ENCODE data around the gene ZNF579. TPM values are rescaled to one million over a fixed set of nuclear protein-coding genes. Genes with fewer than 3 reads are reported as not detected.

ZNF579 gene
- total RNA-seq, 4 donors from 2014 or later = 4.2 to 5.1 (median 4.6) TPM

DNA sequence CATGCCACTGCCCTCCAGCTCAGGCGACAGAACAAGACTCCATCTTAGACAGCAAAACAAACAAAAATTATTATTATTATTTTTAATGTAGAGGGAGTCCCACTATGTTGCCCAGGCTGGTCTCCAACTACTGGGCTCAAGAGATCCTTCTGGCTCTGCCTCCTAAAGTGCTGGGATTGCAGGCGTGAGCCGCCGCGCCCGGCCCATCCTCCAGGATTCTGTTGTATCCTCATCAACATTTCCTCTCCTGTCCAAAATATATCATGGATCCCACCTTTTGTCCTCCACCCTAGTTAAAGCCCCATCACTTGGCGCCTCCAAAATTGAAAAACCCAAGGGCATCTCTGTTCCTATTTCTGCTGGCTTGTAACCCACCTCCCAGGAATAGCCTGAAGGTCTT, 42.5 kb upstream of the ZNF579 start:
- TF ChIP-seq POLR2A (IDR thresholded peaks at IDR 0.05) = no peak
- TF ChIP-seq, protein P1, sequence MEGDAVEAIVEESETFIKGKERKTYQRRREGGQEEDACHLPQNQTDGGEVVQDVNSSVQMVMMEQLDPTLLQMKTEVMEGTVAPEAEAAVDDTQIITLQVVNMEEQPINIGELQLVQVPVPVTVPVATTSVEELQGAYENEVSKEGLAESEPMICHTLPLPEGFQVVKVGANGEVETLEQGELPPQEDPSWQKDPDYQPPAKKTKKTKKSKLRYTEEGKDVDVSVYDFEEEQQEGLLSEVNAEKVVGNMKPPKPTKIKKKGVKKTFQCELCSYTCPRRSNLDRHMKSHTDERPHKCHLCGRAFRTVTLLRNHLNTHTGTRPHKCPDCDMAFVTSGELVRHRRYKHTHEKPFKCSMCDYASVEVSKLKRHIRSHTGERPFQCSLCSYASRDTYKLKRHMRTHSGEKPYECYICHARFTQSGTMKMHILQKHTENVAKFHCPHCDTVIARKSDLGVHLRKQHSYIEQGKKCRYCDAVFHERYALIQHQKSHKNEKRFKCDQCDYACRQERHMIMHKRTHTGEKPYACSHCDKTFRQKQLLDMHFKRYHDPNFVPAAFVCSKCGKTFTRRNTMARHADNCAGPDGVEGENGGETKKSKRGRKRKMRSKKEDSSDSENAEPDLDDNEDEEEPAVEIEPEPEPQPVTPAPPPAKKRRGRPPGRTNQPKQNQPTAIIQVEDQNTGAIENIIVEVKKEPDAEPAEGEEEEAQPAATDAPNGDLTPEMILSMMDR (IDR thresholded peaks at IDR 0.05) = no peak
- 89 to 91% methylated on average over 7 of the region's 7 CpGs for WGBS, 2 donors
- no peak for DNase-seq (ENCODE audit: low spot score in 2 of 2)
- no peak overlapping the region for H3K4me3 ChIP-seq (ENCODE audit: low read depth, poor library complexity, severe bottlenecking)
- intact Hi-C loops (cut with DNase I; ENCODE audit: low total_unique reads) = no loop called here

GRCh38 chr19:55622242-55622969, 41.8 kb upstream of the ZNF579 start:
- WGBS, 2 donors = 92 to 94% methylated on average over 32 to 40 of the region's 40 CpGs
- no peak for DNase-seq (ENCODE audit: low spot score in 2 of 2)
- TF ChIP-seq, protein P1 (IDR thresholded peaks at IDR 0.05) = no peak
- TF ChIP-seq POLR2A (IDR thresholded peaks at IDR 0.05) = no peak
- H3K4me3 ChIP-seq (ENCODE audit: low read depth, poor library complexity, severe bottlenecking) = no peak overlapping the region
- intact Hi-C loops (cut with DNase I; ENCODE audit: low total_unique reads) = no loop called here

- TF ChIP-seq POLR2A (IDR thresholded peaks at IDR 0.05) = no peak
- TF ChIP-seq, protein P1 (IDR thresholded peaks at IDR 0.05) = no peak
- H3K4me3 ChIP-seq (ENCODE audit: low read depth, poor library complexity, severe bottlenecking) = no peak overlapping the region
- intact Hi-C loops (cut with DNase I; ENCODE audit: low total_unique reads) = no loop called here
- DNase-seq (ENCODE audit: low spot score in 2 of 2) = no peak
- 93 to 95% methylated on average over 53 to 55 of the region's 55 CpGs for WGBS, 2 donors
Observed at GRCh38 chr19:55621673-55622231, 41.1 kb upstream of the ZNF579 start.

- WGBS, 2 donors = 71 to 72% methylated on average over 9 of the region's 9 CpGs
- no peak overlapping the region for H3K4me3 ChIP-seq (ENCODE audit: low read depth, poor library complexity, severe bottlenecking)
- TF ChIP-seq POLR2A (IDR thresholded peaks at IDR 0.05) = no peak
- TF ChIP-seq, protein P1 (IDR thresholded peaks at IDR 0.05) = no peak
- no peak for DNase-seq (ENCODE audit: low spot score in 2 of 2)
- intact Hi-C loops (cut with DNase I; ENCODE audit: low total_unique reads) = no loop called here
Observed at GRCh38 chr19:55621205-55621672, 40.6 kb upstream of the ZNF579 start.

DNA sequence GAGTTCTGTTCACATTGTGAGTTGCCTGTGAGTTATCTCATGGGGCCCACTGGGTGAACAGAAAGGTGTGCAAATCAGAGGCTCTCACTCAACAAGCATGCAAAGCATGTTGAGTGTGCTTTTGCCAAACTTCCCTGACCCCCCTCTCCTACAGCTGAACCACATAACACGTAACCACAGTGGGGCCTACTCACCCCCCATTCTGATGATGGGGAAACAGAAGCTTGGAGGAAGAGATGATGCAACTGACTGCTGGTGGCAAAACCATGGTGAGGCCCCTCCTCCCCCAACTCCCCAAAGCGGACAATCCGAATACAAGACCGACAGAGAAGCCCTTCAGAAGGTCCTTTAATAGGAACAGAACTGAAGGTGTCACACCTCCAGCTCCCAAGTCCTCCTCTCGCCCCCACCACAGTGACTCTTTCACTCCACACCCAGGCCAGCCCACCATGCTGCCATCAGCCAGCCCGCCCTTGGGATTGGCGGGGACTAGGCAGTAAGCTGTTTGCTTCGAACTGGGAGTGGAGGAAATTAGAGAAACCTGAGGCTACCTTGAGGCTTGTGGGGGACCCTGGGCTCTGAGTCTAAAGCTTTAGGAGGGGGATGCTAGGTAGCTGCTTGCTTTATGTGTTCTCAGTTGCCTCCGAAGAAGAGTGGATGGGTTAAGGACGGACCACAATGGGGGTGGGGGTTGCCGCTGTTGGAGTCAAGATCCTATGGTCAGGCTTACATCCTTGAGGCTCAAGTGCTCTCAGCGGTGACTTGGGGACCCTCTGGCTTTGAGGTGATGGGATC, 40.0 kb upstream of the ZNF579 start:
- intact Hi-C loops (cut with DNase I; ENCODE audit: low total_unique reads) = no loop called here
- no peak for TF ChIP-seq POLR2A (IDR thresholded peaks at IDR 0.05)
- TF ChIP-seq, protein P1 (IDR thresholded peaks at IDR 0.05) = no peak
- H3K4me3 ChIP-seq (ENCODE audit: low read depth, poor library complexity, severe bottlenecking) = no peak overlapping the region
- DNase-seq (ENCODE audit: low spot score in 2 of 2) = no peak
- WGBS, 2 donors = 89 to 92% methylated on average over 12 of the region's 12 CpGs
